ENCODE results near the gene STYXL2. TPM values are rescaled to one million over a fixed set of nuclear protein-coding genes. Genes with fewer than 3 reads are reported as not detected.

The STYXL2 gene
- total and polyA plus RNA-seq, 9 of the 15 experiments (the other 6 are each of a cell fraction or from before 2014, with no cell fraction given) = not detected

DNA sequence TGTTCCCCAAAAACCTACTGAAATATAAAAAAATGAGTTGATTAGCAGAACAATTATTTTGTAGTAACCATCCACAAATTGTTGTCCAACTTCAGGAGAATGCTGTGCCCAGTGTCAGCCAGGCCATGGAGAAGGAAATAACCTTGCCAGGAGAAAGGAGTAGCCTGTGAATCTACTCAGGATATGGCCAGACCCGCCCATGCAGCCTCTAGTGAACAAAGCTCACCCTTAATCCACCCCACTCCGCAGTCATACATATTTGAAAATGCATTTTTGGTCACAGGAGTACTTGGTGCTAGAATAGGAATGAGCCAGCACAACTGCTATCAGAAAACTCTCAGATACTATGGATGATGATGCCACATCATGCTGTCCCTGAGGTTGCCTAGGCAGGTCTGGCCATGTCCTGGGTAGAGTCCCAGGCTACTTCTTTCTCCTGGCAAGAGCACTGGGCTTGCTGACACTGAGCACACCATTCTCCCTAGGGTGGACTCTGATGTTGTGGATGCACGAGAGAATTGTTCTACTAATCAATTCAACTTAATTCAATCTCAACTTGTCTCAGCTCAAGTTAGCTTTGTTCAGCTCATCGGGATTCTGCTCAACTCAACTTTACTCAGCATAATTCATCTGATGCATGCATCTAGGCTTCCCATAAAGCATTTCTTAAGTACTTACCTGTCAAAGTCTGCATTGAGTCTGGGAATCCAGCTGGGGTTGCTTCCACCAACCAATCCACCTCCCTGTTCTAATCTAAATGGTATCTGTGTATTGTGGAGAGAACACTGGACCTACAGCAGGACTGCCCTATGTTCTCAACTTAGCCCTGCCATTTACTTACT lies 18.2 kb downstream of the STYXL2 start (continued):
- TF ChIP-seq TSHZ1 (CRISPR knock-in tag; IDR thresholded peaks at IDR 0.05) (no peak), FOXJ3 (CRISPR knock-in tag; IDR thresholded peaks at IDR 0.05) (no peak)
- TF ChIP-seq, protein P1, sequence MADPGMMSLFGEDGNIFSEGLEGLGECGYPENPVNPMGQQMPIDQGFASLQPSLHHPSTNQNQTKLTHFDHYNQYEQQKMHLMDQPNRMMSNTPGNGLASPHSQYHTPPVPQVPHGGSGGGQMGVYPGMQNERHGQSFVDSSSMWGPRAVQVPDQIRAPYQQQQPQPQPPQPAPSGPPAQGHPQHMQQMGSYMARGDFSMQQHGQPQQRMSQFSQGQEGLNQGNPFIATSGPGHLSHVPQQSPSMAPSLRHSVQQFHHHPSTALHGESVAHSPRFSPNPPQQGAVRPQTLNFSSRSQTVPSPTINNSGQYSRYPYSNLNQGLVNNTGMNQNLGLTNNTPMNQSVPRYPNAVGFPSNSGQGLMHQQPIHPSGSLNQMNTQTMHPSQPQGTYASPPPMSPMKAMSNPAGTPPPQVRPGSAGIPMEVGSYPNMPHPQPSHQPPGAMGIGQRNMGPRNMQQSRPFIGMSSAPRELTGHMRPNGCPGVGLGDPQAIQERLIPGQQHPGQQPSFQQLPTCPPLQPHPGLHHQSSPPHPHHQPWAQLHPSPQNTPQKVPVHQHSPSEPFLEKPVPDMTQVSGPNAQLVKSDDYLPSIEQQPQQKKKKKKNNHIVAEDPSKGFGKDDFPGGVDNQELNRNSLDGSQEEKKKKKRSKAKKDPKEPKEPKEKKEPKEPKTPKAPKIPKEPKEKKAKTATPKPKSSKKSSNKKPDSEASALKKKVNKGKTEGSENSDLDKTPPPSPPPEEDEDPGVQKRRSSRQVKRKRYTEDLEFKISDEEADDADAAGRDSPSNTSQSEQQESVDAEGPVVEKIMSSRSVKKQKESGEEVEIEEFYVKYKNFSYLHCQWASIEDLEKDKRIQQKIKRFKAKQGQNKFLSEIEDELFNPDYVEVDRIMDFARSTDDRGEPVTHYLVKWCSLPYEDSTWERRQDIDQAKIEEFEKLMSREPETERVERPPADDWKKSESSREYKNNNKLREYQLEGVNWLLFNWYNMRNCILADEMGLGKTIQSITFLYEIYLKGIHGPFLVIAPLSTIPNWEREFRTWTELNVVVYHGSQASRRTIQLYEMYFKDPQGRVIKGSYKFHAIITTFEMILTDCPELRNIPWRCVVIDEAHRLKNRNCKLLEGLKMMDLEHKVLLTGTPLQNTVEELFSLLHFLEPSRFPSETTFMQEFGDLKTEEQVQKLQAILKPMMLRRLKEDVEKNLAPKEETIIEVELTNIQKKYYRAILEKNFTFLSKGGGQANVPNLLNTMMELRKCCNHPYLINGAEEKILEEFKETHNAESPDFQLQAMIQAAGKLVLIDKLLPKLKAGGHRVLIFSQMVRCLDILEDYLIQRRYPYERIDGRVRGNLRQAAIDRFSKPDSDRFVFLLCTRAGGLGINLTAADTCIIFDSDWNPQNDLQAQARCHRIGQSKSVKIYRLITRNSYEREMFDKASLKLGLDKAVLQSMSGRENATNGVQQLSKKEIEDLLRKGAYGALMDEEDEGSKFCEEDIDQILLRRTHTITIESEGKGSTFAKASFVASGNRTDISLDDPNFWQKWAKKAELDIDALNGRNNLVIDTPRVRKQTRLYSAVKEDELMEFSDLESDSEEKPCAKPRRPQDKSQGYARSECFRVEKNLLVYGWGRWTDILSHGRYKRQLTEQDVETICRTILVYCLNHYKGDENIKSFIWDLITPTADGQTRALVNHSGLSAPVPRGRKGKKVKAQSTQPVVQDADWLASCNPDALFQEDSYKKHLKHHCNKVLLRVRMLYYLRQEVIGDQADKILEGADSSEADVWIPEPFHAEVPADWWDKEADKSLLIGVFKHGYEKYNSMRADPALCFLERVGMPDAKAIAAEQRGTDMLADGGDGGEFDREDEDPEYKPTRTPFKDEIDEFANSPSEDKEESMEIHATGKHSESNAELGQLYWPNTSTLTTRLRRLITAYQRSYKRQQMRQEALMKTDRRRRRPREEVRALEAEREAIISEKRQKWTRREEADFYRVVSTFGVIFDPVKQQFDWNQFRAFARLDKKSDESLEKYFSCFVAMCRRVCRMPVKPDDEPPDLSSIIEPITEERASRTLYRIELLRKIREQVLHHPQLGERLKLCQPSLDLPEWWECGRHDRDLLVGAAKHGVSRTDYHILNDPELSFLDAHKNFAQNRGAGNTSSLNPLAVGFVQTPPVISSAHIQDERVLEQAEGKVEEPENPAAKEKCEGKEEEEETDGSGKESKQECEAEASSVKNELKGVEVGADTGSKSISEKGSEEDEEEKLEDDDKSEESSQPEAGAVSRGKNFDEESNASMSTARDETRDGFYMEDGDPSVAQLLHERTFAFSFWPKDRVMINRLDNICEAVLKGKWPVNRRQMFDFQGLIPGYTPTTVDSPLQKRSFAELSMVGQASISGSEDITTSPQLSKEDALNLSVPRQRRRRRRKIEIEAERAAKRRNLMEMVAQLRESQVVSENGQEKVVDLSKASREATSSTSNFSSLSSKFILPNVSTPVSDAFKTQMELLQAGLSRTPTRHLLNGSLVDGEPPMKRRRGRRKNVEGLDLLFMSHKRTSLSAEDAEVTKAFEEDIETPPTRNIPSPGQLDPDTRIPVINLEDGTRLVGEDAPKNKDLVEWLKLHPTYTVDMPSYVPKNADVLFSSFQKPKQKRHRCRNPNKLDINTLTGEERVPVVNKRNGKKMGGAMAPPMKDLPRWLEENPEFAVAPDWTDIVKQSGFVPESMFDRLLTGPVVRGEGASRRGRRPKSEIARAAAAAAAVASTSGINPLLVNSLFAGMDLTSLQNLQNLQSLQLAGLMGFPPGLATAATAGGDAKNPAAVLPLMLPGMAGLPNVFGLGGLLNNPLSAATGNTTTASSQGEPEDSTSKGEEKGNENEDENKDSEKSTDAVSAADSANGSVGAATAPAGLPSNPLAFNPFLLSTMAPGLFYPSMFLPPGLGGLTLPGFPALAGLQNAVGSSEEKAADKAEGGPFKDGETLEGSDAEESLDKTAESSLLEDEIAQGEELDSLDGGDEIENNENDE (IDR thresholded peaks at IDR 0.05; ENCODE audit: low read depth, low read length) = no peak
